HG03460 (cell line): Measurements from ENCODE around the gene WFDC10A.
"Not testable (repeated sequence)": the region's sequence is repeated elsewhere in the genome, so short reads cannot be mapped to it uniquely, and the experiment has no call there.

ENCODE experiments used
- ATAC-seq: cut with Tn5 transposase; IDR thresholded peaks from one replicate; pipeline ENCODE4 v1.9.1; 2021; ENCODE audit not compliant: unreplicated experiment

The WFDC10A gene

GRCh38 chr20:45629496-45630100 lies at the start of gene WFDC10A:
Gene WFDC10A, plus strand, starts transcription at chr20:45629739. Its CDS starts 75 bp downstream, at chr20:45629814.
- ATAC-seq = no peak

- ATAC-seq = no peak
These were observed 47.8 kb upstream of the WFDC10A start for GRCh38 chr20:45581702-45582101.

DNA sequence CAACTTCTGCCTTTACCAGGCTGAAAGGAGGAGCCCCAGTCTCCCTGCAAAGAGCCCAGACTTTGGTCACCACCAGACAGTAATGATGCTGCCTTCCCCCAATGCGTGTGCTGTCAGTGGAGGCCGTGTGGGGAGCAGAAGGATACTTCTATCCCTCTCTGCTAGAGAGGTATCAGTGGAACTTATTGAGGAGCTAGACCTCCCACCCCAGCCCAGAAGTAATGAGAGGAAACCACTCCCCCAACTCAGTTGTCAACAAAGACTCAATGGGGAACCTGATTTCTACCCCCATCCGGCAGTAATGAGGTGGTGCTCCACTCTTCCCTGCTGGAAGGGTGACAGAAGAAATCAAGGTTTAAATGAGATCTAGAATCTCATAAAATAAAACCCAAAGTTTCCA lies 46.0 kb upstream of the WFDC10A start:
- ATAC-seq = no peak

DNA sequence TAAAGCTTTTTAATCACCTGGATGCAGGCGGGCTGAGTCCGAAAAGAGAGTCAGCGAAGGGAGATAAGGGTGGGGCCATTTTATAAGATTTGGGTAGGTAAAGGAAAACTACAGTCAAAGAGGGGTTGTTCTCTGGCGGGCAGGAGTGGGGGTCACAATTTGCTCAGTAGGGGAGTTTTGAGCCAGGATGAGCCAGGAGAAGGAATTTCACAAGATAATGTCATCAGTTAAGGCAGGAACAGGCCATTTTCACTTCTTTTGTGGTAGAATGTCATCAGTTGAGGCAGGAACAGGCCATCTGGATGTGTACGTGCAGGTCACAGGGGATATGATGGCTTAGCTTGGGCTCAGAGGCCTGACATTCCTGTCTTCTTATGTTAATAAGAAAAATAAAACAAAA lies 45.2 kb upstream of the WFDC10A start:
- not testable (repeated sequence) for ATAC-seq

- not testable (repeated sequence) for ATAC-seq
These were observed 43.6 kb upstream of the WFDC10A start for GRCh38 chr20:45585986-45586385.

DNA sequence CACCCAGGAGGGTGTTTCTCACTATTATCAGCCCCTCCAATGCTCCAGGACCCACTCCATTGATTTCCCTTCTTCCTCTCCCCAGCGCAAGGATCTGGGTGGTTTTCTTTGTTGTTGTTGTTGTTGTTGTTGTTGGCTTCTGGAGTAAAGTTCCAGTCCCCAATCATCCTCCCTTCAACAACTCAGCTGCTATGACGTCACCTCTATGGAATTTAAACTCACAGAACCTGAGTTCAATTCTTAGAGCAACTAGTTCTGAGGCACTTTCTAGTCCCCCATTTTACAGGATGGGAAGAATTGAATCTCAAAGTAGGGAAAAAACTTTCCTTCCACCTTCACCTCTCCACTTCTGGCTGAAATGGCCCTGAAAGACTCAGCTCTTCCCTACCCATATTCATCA lies 40.7 kb upstream of the WFDC10A start:
- no peak for ATAC-seq

- ATAC-seq = no peak
These were observed 39.8 kb upstream of the WFDC10A start for GRCh38 chr20:45589725-45590124.

GRCh38 chr20:45592574-45593189 lies 36.9 kb upstream of the WFDC10A start:
- no peak for ATAC-seq

DNA sequence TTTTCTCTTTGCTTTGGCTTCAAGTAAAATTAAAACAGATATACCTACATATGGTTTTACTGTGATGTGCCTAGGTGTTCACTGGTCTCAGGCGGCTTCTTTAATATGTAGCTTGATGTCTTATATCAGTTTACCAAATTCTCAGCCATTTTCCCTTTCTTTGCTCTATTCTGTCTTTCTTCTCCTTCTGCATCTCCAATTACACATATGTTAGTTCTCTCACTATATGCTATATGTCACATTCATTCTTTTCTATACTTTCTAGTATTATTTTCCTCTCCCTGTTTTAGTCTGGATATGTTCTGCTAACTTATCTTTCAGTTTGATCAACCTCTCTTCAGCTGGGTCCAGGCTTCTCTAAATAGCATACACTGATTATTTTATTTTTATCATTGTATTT lies 36.0 kb upstream of the WFDC10A start:
- ATAC-seq = no peak

DNA sequence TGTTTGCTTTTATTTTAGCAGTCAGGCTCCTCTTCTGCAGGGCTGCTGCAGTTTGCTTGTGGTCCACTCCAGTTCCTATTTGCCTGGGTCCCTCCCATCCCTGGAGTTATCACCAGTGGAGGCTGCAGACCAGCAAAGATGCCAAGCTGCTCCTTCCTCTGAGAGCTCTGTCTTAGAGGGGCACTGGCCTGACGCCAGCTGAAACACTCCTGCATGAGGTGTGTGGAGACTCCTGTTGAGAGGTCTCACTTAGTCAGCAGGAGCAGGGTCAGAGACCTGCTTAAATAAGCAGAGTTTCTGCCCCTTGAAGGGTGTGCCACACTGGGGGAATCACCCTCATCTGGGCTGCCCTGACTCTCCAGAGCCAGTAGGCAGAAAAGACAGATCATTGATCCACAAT lies 34.3 kb upstream of the WFDC10A start:
- no peak for ATAC-seq

DNA sequence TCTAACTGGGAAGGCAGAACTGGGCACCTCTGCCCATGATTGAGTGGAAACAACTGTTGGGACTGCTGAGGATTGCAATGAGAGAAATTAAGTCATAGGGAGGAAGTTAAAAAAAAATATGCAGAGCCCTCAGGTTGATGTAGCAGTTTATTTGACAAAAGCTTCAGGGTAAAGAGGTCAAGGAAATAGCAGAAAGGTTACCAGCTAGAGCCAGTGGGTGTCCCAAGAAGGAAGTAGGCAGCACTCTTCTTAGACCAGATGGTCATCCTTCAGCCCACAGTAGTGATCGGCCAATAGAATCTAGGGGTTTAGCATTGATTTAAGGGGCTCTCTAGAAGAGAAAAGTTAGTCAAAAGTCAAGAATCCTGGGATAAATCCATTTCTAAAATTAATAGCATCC lies 21.7 kb upstream of the WFDC10A start:
- no peak for ATAC-seq

- no peak for ATAC-seq
These were observed 18.5 kb upstream of the WFDC10A start for GRCh38 chr20:45611054-45611453.

- no peak for ATAC-seq
These were observed 17.2 kb upstream of the WFDC10A start for GRCh38 chr20:45612314-45612713.

DNA sequence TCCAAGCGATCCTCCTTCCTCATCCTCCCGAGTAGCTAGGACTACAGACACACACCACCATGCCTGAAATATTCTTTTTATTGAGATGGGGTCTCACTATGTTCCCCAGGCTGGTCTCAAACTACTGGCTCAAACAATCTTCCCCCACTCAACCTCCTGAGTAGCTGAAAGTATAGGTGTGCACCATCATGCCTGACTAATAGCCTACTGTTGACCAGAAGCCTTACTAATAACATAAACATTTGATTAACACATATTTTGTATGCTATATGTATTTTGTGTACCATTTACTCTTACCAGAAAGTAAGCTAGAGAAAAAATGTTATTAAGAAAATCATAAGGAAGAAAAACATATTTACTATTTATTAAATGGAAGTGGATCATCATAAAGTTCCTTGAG lies 11.9 kb upstream of the WFDC10A start:
- no peak for ATAC-seq

DNA sequence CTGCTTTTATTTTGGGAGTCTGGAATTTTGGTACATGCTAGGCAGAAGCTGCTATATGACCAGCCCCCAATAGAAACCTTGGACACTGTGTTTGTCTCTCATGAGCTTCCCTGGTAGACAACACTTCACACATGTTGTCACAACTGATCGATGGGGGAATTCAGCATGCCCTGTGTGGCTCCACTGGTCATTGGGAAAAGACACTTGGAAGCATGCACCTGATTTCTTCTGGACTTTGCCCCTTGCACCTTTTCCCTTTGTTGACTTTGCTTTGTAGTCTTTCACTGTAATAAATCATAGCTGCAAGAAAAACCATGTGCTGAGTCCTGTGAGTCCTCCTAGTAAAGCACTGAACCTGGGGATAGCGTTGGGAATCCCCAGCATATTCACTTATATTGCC lies 7.9 kb upstream of the WFDC10A start:
- ATAC-seq = no peak

- ATAC-seq = no peak
These were observed 3.0 kb upstream of the WFDC10A start for GRCh38 chr20:45626540-45626939.

DNA sequence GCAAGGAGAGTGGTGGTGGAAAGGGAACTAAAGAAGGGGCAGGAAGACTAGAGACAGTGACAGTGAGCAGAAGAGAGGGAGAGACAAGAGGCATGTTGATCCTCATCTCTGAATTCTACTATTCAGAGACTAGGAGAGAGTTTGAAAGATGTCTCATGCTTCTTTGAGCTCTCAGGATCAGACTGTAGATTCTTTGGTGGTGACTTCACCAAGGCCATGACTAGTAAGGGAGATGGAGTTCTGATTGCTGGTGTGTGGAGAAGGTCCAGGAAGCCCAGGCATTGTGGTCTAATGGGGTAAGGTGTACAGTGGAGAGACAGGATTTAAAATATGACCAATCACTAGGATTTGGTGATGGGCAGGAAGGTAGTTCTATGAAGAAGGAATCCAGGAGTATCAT lies 832 bp downstream of the WFDC10A start:
- no peak for ATAC-seq

- no peak for ATAC-seq
These were observed 1.6 kb downstream of the WFDC10A start, which contains the start of gene WFDC9 for GRCh38 chr20:45631184-45631583. Gene WFDC9, minus strand, starts transcription at chr20:45631284. Its CDS starts 21,103 bp downstream, at chr20:45610181.

- no peak for ATAC-seq
These were observed 7.0 kb downstream of the WFDC10A start for GRCh38 chr20:45636513-45636912.

- no peak for ATAC-seq
These were observed 10.1 kb downstream of the WFDC10A start for GRCh38 chr20:45639687-45640086.

GRCh38 chr20:45641076-45641475 lies 11.5 kb downstream of the WFDC10A start:
- ATAC-seq = not testable (repeated sequence)

DNA sequence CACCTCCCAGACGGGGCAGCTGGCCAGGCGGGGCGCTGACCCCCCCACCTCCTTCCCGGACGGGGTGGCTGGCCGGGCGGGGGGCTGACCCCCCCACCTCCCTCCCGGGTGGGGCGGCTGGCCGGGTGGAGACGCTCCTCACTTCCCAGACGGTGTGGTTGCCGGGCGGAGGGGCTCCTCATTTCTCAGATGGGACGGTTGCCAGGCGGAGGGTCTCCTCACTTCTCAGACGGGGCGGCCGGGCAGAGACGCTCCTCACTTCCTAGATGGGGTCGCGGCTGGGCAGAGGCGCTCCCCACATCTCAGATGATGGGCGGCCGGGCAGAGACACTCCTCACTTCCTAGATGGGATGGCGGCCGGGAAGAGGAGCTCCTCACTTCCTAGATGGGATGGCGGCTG lies 16.3 kb downstream of the WFDC10A start:
- not testable (repeated sequence) for ATAC-seq

DNA sequence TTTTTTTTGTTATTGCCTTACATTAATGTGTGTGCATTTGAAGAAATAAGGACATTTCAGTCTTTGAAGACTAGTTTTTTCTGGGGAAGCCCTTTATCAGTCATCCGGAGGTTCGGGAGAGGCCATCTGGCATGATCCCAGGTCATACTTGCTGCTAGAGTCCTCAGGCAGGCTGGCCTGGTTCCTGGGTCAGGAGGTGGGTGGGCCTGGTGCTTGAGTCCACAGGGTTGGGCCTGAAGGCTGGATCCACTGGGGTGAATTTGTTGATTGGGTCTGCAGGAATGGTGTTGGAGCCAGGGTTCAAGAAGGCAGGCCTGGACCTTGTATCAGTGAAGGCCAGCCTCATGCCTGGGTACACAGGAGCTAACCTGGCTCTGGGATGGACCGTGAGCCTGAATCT lies 17.3 kb downstream of the WFDC10A start:
- no peak for ATAC-seq
